GM12878 (cell line): ENCODE measurements around the gene MAPK13. TPM values are rescaled to one million over a fixed set of nuclear protein-coding genes. Genes with fewer than 3 reads are reported as not detected.
A peak's percentile ranks its signal among the peaks of the same experiment; 100 is the strongest.

ENCODE experiments used
- BACH1 ChIP-seq: fragments of 450-650 bp; IDR thresholded peaks from 2 replicates; pipeline ENCODE4 v1.6.1; 2017; ENCODE audit warnings: mild to moderate bottlenecking, borderline replicate concordance
- BMI1 ChIP-seq: fragments of 450-650 bp; IDR thresholded peaks from 2 replicates; pipeline ENCODE4 v1.6.1; 2016; ENCODE audit warnings: mild to moderate bottlenecking, moderate library complexity, borderline replicate concordance
- CBX3 ChIP-seq: fragments of 200-600 bp; sonication (generic); IDR thresholded peaks from 2 replicates; pipeline ENCODE4 v1.6.1; 2016; ENCODE audit warnings: low read depth, borderline replicate concordance
- CHD2 ChIP-seq: IDR thresholded peaks from 2 replicates; pipeline ENCODE4 v1.6.1; 2011; ENCODE audit warnings: low read depth, low read length, improper control_type of control experiment, borderline replicate concordance
- CREM ChIP-seq: IDR thresholded peaks from 2 replicates; pipeline ENCODE4 v1.6.1; 2014; ENCODE audit warnings: antibody characterized with exemption, low read depth
- ETV6 ChIP-seq, 2 experiments: fragments of 450-650 bp in 1 of 2; IDR thresholded peaks in 1 of 2; conservative IDR thresholded peaks in 1 of 2; 2 replicates each; pipeline ENCODE4 v1.6.1; 2014; ENCODE audit warnings: antibody characterized with exemption in 1 of 2, borderline replicate concordance in 1 of 2, low read depth in 1 of 2, mild to moderate bottlenecking in 1 of 2, moderate library complexity in 1 of 2
- HDGF ChIP-seq: fragments of 450-650 bp; IDR thresholded peaks from 2 replicates; pipeline ENCODE4 v1.6.1; 2016; ENCODE audit warnings: antibody characterized with exemption
- JUND ChIP-seq: IDR thresholded peaks from 2 replicates; pipeline ENCODE4 v1.6.1; 2012; ENCODE audit warnings: low read depth, mild to moderate bottlenecking, low read length, improper control_type of control experiment, moderate library complexity
- MXI1 ChIP-seq: fragments of 150-350 bp; IDR thresholded peaks from 2 replicates; pipeline ENCODE4 v1.6.1; 2011; ENCODE audit warnings: low read depth, mild to moderate bottlenecking, inconsistent platforms, low read length, improper control_type of control experiment
- NBN ChIP-seq: fragments of 450-650 bp; IDR thresholded peaks from 2 replicates; pipeline ENCODE4 v1.6.1; 2016
- NR2C1 ChIP-seq: fragments of 450-650 bp; IDR thresholded peaks from 2 replicates; pipeline ENCODE4 v1.6.1; 2017; ENCODE audit warnings: antibody characterized with exemption, mild to moderate bottlenecking, moderate library complexity
- PBX3 ChIP-seq: IDR thresholded peaks from 2 replicates; pipeline ENCODE4 v1.6.1; 2011; ENCODE audit warnings: mild to moderate bottlenecking, low read depth, low read length, moderate library complexity; ENCODE audit not compliant: insufficient replicate concordance
- PML ChIP-seq: IDR thresholded peaks from 2 replicates; pipeline ENCODE4 v1.6.1; 2012; ENCODE audit warnings: low read length, inconsistent platforms
- POLR2AphosphoS2 ChIP-seq: IDR thresholded peaks from 2 replicates; pipeline ENCODE4 v1.6.1; 2011; ENCODE audit warnings: low read depth, mild to moderate bottlenecking, low read length, improper control_type of control experiment, moderate library complexity
- POLR2AphosphoS5 ChIP-seq: IDR thresholded peaks from 2 replicates; pipeline ENCODE4 v1.6.1; 2011; ENCODE audit warnings: mild to moderate bottlenecking, low read length, inconsistent platforms
- RB1 ChIP-seq: fragments of 450-650 bp; formaldehyde crosslinking; IDR thresholded peaks from 2 replicates; pipeline ENCODE4 v1.6.1; 2017; ENCODE audit warnings: mild to moderate bottlenecking, borderline replicate concordance
- RCOR1 ChIP-seq: conservative IDR thresholded peaks from 2 replicates; pipeline ENCODE4 v1.6.1; 2012; ENCODE audit warnings: low read depth, low read length, improper control_type of control experiment
- SREBF1 ChIP-seq: IDR thresholded peaks from 2 replicates; pipeline ENCODE4 v1.6.1; 2012; ENCODE audit warnings: mild to moderate bottlenecking, low read length
- SREBF2 ChIP-seq: IDR thresholded peaks from 2 replicates; pipeline ENCODE4 v1.6.1; 2012; ENCODE audit warnings: mild to moderate bottlenecking, low read length
- SRF ChIP-seq, 2 experiments: IDR thresholded peaks; 2 replicates each; pipeline ENCODE4 v1.6.1; 2011; ENCODE audit warnings: low read depth in 2 of 2, low read length in 2 of 2, mild to moderate bottlenecking in 1 of 2, moderate library complexity in 1 of 2
- TCF12 ChIP-seq: IDR thresholded peaks from 2 replicates; pipeline ENCODE4 v1.6.1; 2011; ENCODE audit warnings: low read depth, mild to moderate bottlenecking, low read length
- ZNF207 ChIP-seq: fragments of 450-650 bp; IDR thresholded peaks from 2 replicates; pipeline ENCODE4 v1.6.1; 2014; ENCODE audit warnings: antibody characterized with exemption, mild to moderate bottlenecking, borderline replicate concordance
- ZNF217 ChIP-seq: fragments of 450-650 bp; IDR thresholded peaks from 2 replicates; pipeline ENCODE4 v1.6.1; 2017; ENCODE audit warnings: antibody characterized with exemption, mild to moderate bottlenecking
- ZNF24 ChIP-seq: fragments of 450-650 bp; IDR thresholded peaks from 2 replicates; pipeline ENCODE4 v1.6.1; 2017; ENCODE audit warnings: antibody characterized with exemption, mild to moderate bottlenecking
- ZNF592 ChIP-seq: fragments of 450-650 bp; IDR thresholded peaks from 2 replicates; pipeline ENCODE4 v1.6.1; 2017; ENCODE audit warnings: mild to moderate bottlenecking, moderate library complexity
- ZNF622 ChIP-seq: fragments of 450-650 bp; IDR thresholded peaks from 2 replicates; pipeline ENCODE4 v1.6.1; 2017; ENCODE audit warnings: mild to moderate bottlenecking, inconsistent platforms
- polyA plus RNA-seq, 11 experiments: library from polyadenylated mRNA; depleted of rRNA in 4 of 11; unstranded in 6 of 11; stranded (reverse) in 5 of 11; fragments of >200 nt; fragmentation: Nextera tagmentation in 4 of 11; fragmentation: Illumina TruSeq in 1 of 11; extraction: Ambion mirVana in 4 of 11; extraction: Trizol in 1 of 11; gene quantifications; 1 replicate in 1 of 11; 2 replicates in 10 of 11; pipeline versions ENCODE4 v1.2.1 to v1.2.3, GENCODE V29; 2011 to 2016; ENCODE audit warnings: inconsistent platforms in 2 of 11, missing spikeins in 2 of 11, low read depth in 1 of 11
- total RNA-seq, 4 experiments: library from RNA; depleted of rRNA in 3 of 4; stranded (reverse); fragments of >200 nt in 3 of 4; fragmentation: Illumina TruSeq in 1 of 4; extraction: Trizol in 1 of 4; gene quantifications; 2 replicates each; pipeline versions ENCODE4 v1.2.1 to v1.2.3, GENCODE V29; 2013 to 2021

MAPK13 gene
- total and polyA plus RNA-seq, 10 of the 15 experiments (the other 5 are each of a cell fraction or from before 2014, with no cell fraction given), result 1.8 to 48.0 (median 37.5) TPM

GRCh38 chr6:36123270-36124139 lies 6.8 kb upstream of the MAPK13 start (continued):
- TF ChIP-seq ZNF592 (peak; percentile 58; the same call in 1 of the 2 replicates), ETV6 (conservative IDR thresholded peaks at IDR 0.05 in 1 of 2, IDR thresholded peaks at IDR 0.05 in 1 of 2; ENCODE audit: borderline replicate concordance in 1 of 2, low read depth in 1 of 2) (no peak), ZNF24 (no peak), SREBF1 (no peak), JUND (no peak), NR2C1 (no peak), MXI1 (peak; percentile 20; the same call in 1 of the 2 replicates), PML (no peak), BMI1 (no peak), BACH1 (peak; percentile 37; the same call in 1 of the 2 replicates), SRF (IDR thresholded peaks at IDR 0.05; ENCODE audit: low read depth in 2 of 2, low read length in 2 of 2) (no peak), RCOR1 (no peak), RB1 (no peak), HDGF (peak; percentile 98), CBX3 (no peak), POLR2AphosphoS2 (no peak), POLR2AphosphoS5 (no peak), SREBF2 (no peak), CHD2 (peak; percentile 88), ZNF217 (no peak), CREM (no peak), NBN (peak; percentile 91), ZNF207 (no peak), ZNF622 (no peak), TCF12 (peak; percentile 57; the same call in 1 of the 2 replicates), PBX3 (peak; percentile 6)
